GM19467 (cell line): ENCODE results near the gene TRIM24.
"Not testable (repeated sequence)": the region's sequence is repeated elsewhere in the genome, so short reads cannot be mapped to it uniquely, and the experiment has no call there.

Experiments used
- ATAC-seq: cut with Tn5 transposase; IDR thresholded peaks from one replicate; pipeline ENCODE4 v1.9.1; 2021; ENCODE audit warnings: mild to moderate bottlenecking, moderate library complexity; ENCODE audit not compliant: unreplicated experiment

The TRIM24 gene

GRCh38 chr7:138460176-138460648 is at the start of gene TRIM24:
Gene TRIM24, plus strand, starts transcription at chr7:138460259. Its CDS starts 290 bp downstream, at chr7:138460549.
- ATAC-seq: peak; percentile 81

GRCh38 chr7:138412077-138412476 is 48.0 kb upstream of the TRIM24 start:
- ATAC-seq: not testable (repeated sequence)

- ATAC-seq: not testable (repeated sequence)
Measured at GRCh38 chr7:138412921-138413320, 47.1 kb upstream of the TRIM24 start.

GRCh38 chr7:138417078-138417700 is 42.9 kb upstream of the TRIM24 start:
- no peak for ATAC-seq

GRCh38 chr7:138417764-138418163 is 42.3 kb upstream of the TRIM24 start:
- no peak for ATAC-seq

- not testable (repeated sequence) for ATAC-seq
Measured at GRCh38 chr7:138418403-138418802, 41.7 kb upstream of the TRIM24 start.

- ATAC-seq: no peak
Measured at GRCh38 chr7:138425026-138425425, 35.0 kb upstream of the TRIM24 start.

GRCh38 chr7:138429577-138430250 is 30.3 kb upstream of the TRIM24 start:
- no peak for ATAC-seq

GRCh38 chr7:138431517-138431916 is 28.5 kb upstream of the TRIM24 start:
- no peak for ATAC-seq

GRCh38 chr7:138433583-138434443 is 26.2 kb upstream of the TRIM24 start:
- ATAC-seq: no peak

GRCh38 chr7:138434597-138435019 is 25.5 kb upstream of the TRIM24 start:
- ATAC-seq: no peak

GRCh38 chr7:138435231-138435919 is 24.7 kb upstream of the TRIM24 start:
- ATAC-seq: no peak

- ATAC-seq: no peak
Measured at GRCh38 chr7:138436388-138436787, 23.7 kb upstream of the TRIM24 start.

GRCh38 chr7:138440460-138440859 is 19.6 kb upstream of the TRIM24 start:
- ATAC-seq: no peak

GRCh38 chr7:138442822-138443221 is 17.2 kb upstream of the TRIM24 start:
- ATAC-seq: no peak

GRCh38 chr7:138449580-138449979 is 10.5 kb upstream of the TRIM24 start:
- ATAC-seq: no peak

- ATAC-seq: no peak
Measured at GRCh38 chr7:138455609-138456008, 4.5 kb upstream of the TRIM24 start.

GRCh38 chr7:138456220-138456619 is 3.8 kb upstream of the TRIM24 start:
- no peak for ATAC-seq

GRCh38 chr7:138458576-138459412 is 1.3 kb upstream of the TRIM24 start:
- no peak for ATAC-seq
